ENCODE data around the gene CYB561D1. TPM values are rescaled to one million over a fixed set of nuclear protein-coding genes. Genes with fewer than 3 reads are reported as not detected.

Gene CYB561D1
- total and polyA plus RNA-seq, 9 of the 15 experiments (the other 6 are each of a cell fraction or from before 2014, with no cell fraction given): 0.71 to 7.2 (median 3.5) TPM

DNA sequence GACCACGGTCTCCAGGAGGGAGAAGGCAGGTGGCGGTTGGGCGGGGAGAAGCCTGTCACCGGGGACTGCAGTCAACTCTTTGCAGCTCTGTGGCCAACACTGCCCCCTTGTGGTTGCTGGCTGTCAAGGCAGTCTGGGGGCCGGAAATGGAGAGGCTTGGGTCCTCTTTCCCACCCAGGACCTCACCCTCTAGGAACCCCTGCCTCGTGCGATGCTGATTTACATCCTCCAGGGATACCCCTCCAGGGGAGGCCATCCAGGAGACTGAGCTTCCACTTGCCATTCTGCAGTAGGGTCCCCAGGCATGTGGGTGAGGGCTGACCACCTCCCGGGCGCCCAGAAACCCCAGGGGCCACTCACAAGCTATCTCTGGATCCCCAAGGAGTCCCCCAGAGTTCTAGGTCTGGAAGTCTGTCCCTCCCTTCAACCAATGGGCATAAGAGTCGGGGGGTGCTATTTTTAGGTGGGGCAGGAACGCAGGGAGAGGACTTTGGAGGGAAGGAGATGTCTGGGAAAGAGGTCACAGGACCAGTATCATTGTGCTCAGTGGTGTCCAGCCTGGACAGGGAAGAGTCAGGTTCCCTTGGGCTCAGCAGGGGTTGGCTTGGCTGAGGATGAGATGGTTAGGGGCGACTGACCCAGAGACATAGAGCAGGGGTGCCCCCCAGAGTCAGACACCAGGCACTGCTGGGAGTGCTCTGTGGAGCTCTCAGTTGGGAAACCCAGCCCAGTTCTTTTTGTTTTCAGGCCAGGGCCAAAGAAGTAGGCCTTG lies 38.7 kb downstream of the CYB561D1 start (continued):
- TF ChIP-seq TRIM24 (IDR thresholded peaks at IDR 0.05) (0 out of 4 replicates have a peak, but pooled peaks of 1 of the 2 experiments have one; percentile 6), CBX8 (IDR thresholded peaks at IDR 0.05; ENCODE audit: borderline replicate concordance, extremely low read depth, low read depth, low read length, poor library complexity, severe bottlenecking) (no peak), FOXK1 (CRISPR knock-in tag; IDR thresholded peaks at IDR 0.05; ENCODE audit: borderline replicate concordance) (peak; percentile 82; the same call in 1 of the 2 replicates), CTBP1 (IDR thresholded peaks at IDR 0.05; ENCODE audit: borderline replicate concordance) (peak; percentile 62; the same call in 1 of the 2 replicates), PPARD (CRISPR knock-in tag; IDR thresholded peaks at IDR 0.05) (no peak), JUND (IDR thresholded peaks at IDR 0.05; ENCODE audit: borderline replicate concordance, low read depth, low read length) (peak; percentile 47), JUND (tag; IDR thresholded peaks at IDR 0.05; ENCODE audit: borderline replicate concordance, low read depth, low read length) (peak; percentile 54; the same call in 1 of the 3 replicates), BMI1 (IDR thresholded peaks at IDR 0.05; ENCODE audit: low read length) (no peak), MAFG (tag; conservative IDR thresholded peaks at IDR 0.05) (no peak), ZNF232 (CRISPR knock-in tag; IDR thresholded peaks at IDR 0.05) (no peak), POU5F1 (IDR thresholded peaks at IDR 0.05; ENCODE audit: borderline replicate concordance, low read depth, low read length, partially characterized antibody) (no peak), RFX5 (IDR thresholded peaks at IDR 0.05; ENCODE audit: low read depth, low read length) (no peak), FOXJ3 (CRISPR knock-in tag; IDR thresholded peaks at IDR 0.05) (no peak), SIN3B (IDR thresholded peaks at IDR 0.05; ENCODE audit: low read depth) (no peak; the same call in 1 of the 2 replicates), TCF7 (IDR thresholded peaks at IDR 0.05; ENCODE audit: borderline replicate concordance) (0 out of 2 replicates have a peak, but pooled peaks have one; percentile 1), BACH1 (tag; IDR thresholded peaks at IDR 0.05) (no peak), ZNF174 (CRISPR knock-in tag; IDR thresholded peaks at IDR 0.05) (no peak), SMC3 (conservative IDR thresholded peaks at IDR 0.05; ENCODE audit: insufficient read depth, low read depth, low read length) (peak; percentile 97)
- TF ChIP-seq, protein P1, sequence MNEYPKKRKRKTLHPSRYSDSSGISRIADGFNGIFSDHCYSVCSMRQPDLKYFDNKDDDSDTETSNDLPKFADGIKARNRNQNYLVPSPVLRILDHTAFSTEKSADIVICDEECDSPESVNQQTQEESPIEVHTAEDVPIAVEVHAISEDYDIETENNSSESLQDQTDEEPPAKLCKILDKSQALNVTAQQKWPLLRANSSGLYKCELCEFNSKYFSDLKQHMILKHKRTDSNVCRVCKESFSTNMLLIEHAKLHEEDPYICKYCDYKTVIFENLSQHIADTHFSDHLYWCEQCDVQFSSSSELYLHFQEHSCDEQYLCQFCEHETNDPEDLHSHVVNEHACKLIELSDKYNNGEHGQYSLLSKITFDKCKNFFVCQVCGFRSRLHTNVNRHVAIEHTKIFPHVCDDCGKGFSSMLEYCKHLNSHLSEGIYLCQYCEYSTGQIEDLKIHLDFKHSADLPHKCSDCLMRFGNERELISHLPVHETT (CRISPR knock-in tag; conservative IDR thresholded peaks at IDR 0.05 in 1 of 2, IDR thresholded peaks at IDR 0.05 in 1 of 2): no peak
- TF ChIP-seq, protein P2, sequence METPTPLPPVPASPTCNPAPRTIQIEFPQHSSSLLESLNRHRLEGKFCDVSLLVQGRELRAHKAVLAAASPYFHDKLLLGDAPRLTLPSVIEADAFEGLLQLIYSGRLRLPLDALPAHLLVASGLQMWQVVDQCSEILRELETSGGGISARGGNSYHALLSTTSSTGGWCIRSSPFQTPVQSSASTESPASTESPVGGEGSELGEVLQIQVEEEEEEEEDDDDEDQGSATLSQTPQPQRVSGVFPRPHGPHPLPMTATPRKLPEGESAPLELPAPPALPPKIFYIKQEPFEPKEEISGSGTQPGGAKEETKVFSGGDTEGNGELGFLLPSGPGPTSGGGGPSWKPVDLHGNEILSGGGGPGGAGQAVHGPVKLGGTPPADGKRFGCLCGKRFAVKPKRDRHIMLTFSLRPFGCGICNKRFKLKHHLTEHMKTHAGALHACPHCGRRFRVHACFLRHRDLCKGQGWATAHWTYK (CRISPR knock-in tag; IDR thresholded peaks at IDR 0.05): no peak; the same call in 1 of the 2 replicates
- TF ChIP-seq, protein P3, sequence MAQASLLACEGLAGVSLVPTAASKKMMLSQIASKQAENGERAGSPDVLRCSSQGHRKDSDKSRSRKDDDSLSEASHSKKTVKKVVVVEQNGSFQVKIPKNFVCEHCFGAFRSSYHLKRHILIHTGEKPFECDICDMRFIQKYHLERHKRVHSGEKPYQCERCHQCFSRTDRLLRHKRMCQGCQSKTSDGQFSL (CRISPR knock-in tag; IDR thresholded peaks at IDR 0.05): no peak
- TF ChIP-seq, protein P3 (tag; IDR thresholded peaks at IDR 0.05): no peak
- TF ChIP-seq, protein P4, sequence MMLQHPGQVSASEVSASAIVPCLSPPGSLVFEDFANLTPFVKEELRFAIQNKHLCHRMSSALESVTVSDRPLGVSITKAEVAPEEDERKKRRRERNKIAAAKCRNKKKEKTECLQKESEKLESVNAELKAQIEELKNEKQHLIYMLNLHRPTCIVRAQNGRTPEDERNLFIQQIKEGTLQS (IDR thresholded peaks at IDR 0.05): no peak
- TF ChIP-seq, protein P4 (CRISPR knock-in tag; conservative IDR thresholded peaks at IDR 0.05): no peak

All from K562 (cell line).